Motor neuron (in vitro differentiated cells): ENCODE measurements around the gene EDNRA. TPM values are rescaled to one million over a fixed set of nuclear protein-coding genes. Genes with fewer than 3 reads are reported as not detected.

Experiments used
- ATAC-seq, 8 experiments: fragments of 200-7000 bp; cut with Tn5 transposase; replicated peaks in 6 of 8; 2 replicates each; pipeline ENCODE4 v1.8.0; 2021; ENCODE audit warnings: mild to moderate bottlenecking in 8 of 8, moderate library complexity in 8 of 8
- H3K27ac ChIP-seq, 2 donors: fragments of 250-450 bp; sonication (Bioruptor Pico); 2 replicates each; pipeline ENCODE4 v1.9.0; 2021; ENCODE audit warnings: antibody characterized with exemption in 2 of 2, mild to moderate bottlenecking in 2 of 2, moderate library complexity in 1 of 2
- H3K4me1 ChIP-seq, 2 donors: fragments of 250-450 bp; sonication (Bioruptor Pico); replicated peaks in 1 of 2; 2 replicates each; pipeline ENCODE4 v1.6.1; 2021; ENCODE audit warnings: antibody characterized with exemption in 2 of 2, mild to moderate bottlenecking in 2 of 2, moderate library complexity in 1 of 2
- H3K4me3 ChIP-seq, 5 donors: fragments of 250-450 bp; sonication (Bioruptor Pico); 2 replicates each; pipeline ENCODE4 v1.9.0; 2021; ENCODE audit warnings: antibody characterized with exemption in 5 of 5, mild to moderate bottlenecking in 5 of 5, moderate library complexity in 4 of 5
- whole genome bisulfite sequencing, 10 experiments: fragments of 450-650 bp; shearing (Covaris generic); methylation state at CpG; one replicate each; pipeline ENCODE4 v1.0.0; 2022; 5-methylcytosine and 5-hydroxymethylcytosine counted together
- in situ Hi-C, 9 experiments: fragments of 400-800 bp; cut with MboI; loops; one replicate each; pipeline ENCODE4 v1.15.0; 2021; ENCODE audit warnings: low sequenced_read_pairs in 9 of 9, low pct_unique_long_range_greater_than_20kb in 2 of 9; ENCODE audit not compliant: unreplicated experiment in 9 of 9
- total RNA-seq, 8 experiments: library from RNA; unstranded; fragments of 300-600 nt; gene quantifications; 2 replicates each; pipeline versions ENCODE4 v1.2.3 to v1.2.4, GENCODE V29; 2022

The EDNRA gene
- total RNA-seq, 8 experiments from 2014 or later, result 0.16 to 65.9 (median 1.8) TPM

- no peaks in the 10 kb centered on the region for H3K4me1 ChIP-seq
- no peak overlapping the region for H3K27ac ChIP-seq
- in situ Hi-C loops, result no loop called here
- no peak overlapping the region for H3K4me3 ChIP-seq
- ATAC-seq, result no peak
- WGBS, 10 experiments, result 80 to 100% (median 100%) methylated on average over 1 of the region's 1 CpG; no CpG with 5 or more reads in 2 of the 10 experiments
Measured at GRCh38 chr4:147530134-147530533, 49.2 kb downstream of the EDNRA start.

DNA sequence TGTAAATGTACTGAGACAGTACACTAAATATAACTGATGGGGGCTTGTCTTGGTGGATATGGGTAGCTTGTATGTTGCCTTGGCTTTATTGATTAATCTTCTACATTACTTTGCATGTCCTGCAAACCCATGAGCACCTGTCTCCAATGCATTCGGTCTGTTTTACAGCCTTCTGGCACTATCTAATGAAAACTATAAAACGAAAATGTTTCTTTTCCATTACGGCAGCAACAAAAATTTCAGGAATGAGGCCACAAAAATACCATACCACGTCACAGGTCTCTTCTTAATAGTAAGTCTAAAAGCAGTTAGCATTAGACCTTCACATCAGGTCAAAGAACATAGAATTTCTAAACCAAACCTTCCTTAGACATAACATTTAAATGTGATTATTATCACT lies 49.8 kb downstream of the EDNRA start:
- in situ Hi-C loops, result no loop called here
- ATAC-seq, result no peak
- no peak overlapping the region for H3K27ac ChIP-seq
- H3K4me1 ChIP-seq, result no peaks in the 10 kb centered on the region
- 62 to 90% (median 79%) methylated on average over 2 to 4 of the region's 4 CpGs; no CpG with 5 or more reads in 2 of the 10 experiments for WGBS, 10 experiments
- H3K4me3 ChIP-seq, result no peak overlapping the region

DNA sequence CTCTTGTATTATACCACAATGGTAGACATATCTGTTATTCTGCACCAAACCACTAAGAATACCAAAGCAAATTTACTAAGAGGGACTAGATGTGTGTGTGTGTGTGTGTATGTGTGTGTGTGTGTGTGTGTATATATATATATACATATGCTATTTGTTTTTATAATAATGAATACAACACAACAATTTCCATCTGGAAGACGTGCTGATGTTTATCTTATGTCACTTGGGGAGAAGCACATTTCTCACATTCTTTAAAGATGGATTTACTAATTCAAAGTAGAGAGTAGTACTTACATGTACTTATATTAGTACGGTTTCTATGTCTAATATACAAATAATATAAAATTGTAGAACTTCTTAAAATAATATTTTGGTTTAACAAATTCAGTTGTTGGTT lies 52.0 kb downstream of the EDNRA start:
- H3K4me1 ChIP-seq, result no peaks in the 10 kb centered on the region
- in situ Hi-C loops, result no loop called here
- H3K27ac ChIP-seq, result no peak overlapping the region
- H3K4me3 ChIP-seq, result no peak overlapping the region
- no peak for ATAC-seq
- 23 to 80% (median 58%) methylated on average over 1 to 2 of the region's 2 CpGs; no CpG with 5 or more reads in 3 of the 10 experiments for WGBS, 10 experiments

- no peak overlapping the region for H3K27ac ChIP-seq
Measured at GRCh38 chr4:147533331-147533730, 52.4 kb downstream of the EDNRA start.

DNA sequence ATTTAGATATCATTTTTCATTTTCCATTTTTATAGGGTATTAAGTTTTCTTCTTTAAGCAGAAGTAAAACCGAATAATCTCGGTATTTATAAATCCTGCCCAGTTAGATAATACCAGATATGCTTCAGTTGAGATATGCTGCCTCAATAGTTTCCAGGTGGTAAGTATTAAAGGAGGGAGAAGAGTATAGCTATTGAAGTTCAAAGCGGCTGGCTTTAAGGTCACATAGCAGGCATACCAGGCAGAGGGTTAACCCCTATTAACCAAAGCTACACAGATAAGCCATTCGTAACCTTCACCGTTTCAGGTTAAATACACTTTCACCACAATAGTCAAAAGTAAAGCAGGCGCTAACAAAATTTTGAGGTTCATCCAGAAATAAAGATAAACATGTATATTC lies 54.2 kb downstream of the EDNRA start:
- Histone ChIP-seq H3K4me3 (no peak overlapping the region), H3K27ac (no peak overlapping the region), H3K4me1 (no peaks in the 10 kb centered on the region)
- no peak for ATAC-seq
- WGBS, 10 experiments, result 49 to 100% (median 89%) methylated on average over 1 to 6 of the region's 6 CpGs
- in situ Hi-C loops, result no loop called here

More at GRCh38 chr4:147533331-147533730, 52.4 kb downstream of the EDNRA start:
- in situ Hi-C loops, result no loop called here
- no peaks in the 10 kb centered on the region for H3K4me1 ChIP-seq
- no peak overlapping the region for H3K4me3 ChIP-seq
- no peak for ATAC-seq
- WGBS, 10 experiments, result 14 to 100% (median 80%) methylated on average over 1 of the region's 1 CpG; no CpG with 5 or more reads in 2 of the 10 experiments

- WGBS, 10 experiments, result 52 to 100% (median 90%) methylated on average over 1 to 3 of the region's 3 CpGs; no CpG with 5 or more reads in 1 of the 10 experiments
- ATAC-seq, result no peak
- in situ Hi-C loops, result no loop called here
Measured at GRCh38 chr4:147538711-147539110, 57.8 kb downstream of the EDNRA start.

GRCh38 chr4:147539959-147540358 lies 59.1 kb downstream of the EDNRA start:
- Histone ChIP-seq H3K4me3 (no peak overlapping the region), H3K27ac (no peak overlapping the region), H3K4me1 (no peaks in the 10 kb centered on the region)
- 0 to 100% (median 70%) methylated on average over 1 to 4 of the region's 4 CpGs for WGBS, 10 experiments
- peak in 1 of 8 experiments; percentile 50 for ATAC-seq
- in situ Hi-C loops, result no loop called here

More at GRCh38 chr4:147538711-147539110, 57.8 kb downstream of the EDNRA start:
- Histone ChIP-seq H3K4me3 (no peak overlapping the region), H3K27ac (no peak overlapping the region), H3K4me1 (no peaks in the 10 kb centered on the region)

GRCh38 chr4:147542229-147542990 lies 61.5 kb downstream of the EDNRA start:
- H3K27ac ChIP-seq, result no peak overlapping the region
- 30 to 80% (median 65%) methylated on average over 2 to 14 of the region's 17 CpGs; no CpG with 5 or more reads in 3 of the 10 experiments for WGBS, 10 experiments

DNA sequence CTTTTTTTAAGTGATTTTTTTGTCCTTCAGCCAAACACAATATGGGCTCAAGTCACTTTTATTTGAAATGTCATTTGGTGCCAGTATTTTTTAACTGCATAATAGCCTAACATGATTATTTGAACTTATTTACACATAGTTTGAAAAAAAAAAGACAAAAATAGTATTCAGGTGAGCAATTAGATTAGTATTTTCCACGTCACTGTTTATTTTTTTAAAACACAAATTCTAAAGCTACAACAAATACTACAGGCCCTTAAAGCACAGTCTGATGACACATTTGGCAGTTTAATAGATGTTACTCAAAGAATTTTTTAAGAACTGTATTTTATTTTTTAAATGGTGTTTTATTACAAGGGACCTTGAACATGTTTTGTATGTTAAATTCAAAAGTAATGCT lies 62.1 kb downstream of the EDNRA start:
- no peak overlapping the region for H3K4me3 ChIP-seq
- no peak overlapping the region for H3K27ac ChIP-seq
- H3K4me1 ChIP-seq, result no peaks in the 10 kb centered on the region
- in situ Hi-C loops, result no loop called here
- 8 to 100% (median 75%) methylated on average over 1 of the region's 1 CpG; no CpG with 5 or more reads in 1 of the 10 experiments for WGBS, 10 experiments
- ATAC-seq, result no peak

More at GRCh38 chr4:147542229-147542990, 61.5 kb downstream of the EDNRA start:
- peak in 1 of 8 experiments; percentile 64 for ATAC-seq
- H3K4me3 ChIP-seq, result no peak overlapping the region
- in situ Hi-C loops, result no loop called here
- H3K4me1 ChIP-seq, result no peaks in the 10 kb centered on the region

GRCh38 chr4:147546349-147546748 lies 65.5 kb downstream of the EDNRA start:
- ATAC-seq, result peak in 2 of 8 experiments; percentile 74 to 97
- in situ Hi-C loops, result no loop called here
- 6 to 100% (median 91%) methylated on average over 2 of the region's 2 CpGs; no CpG with 5 or more reads in 4 of the 10 experiments for WGBS, 10 experiments
- Histone ChIP-seq H3K4me3 (no peak overlapping the region), H3K4me1 (no peaks in the 10 kb centered on the region), H3K27ac (no peak overlapping the region)

- peak in 1 of 8 experiments; percentile 19 for ATAC-seq
- no peaks in the 10 kb centered on the region for H3K4me1 ChIP-seq
- WGBS, 10 experiments, result 62 to 100% (median 93%) methylated on average over 2 to 4 of the region's 4 CpGs; no CpG with 5 or more reads in 1 of the 10 experiments
- in situ Hi-C loops, result no loop called here
- H3K27ac ChIP-seq, result no peak overlapping the region
- no peak overlapping the region for H3K4me3 ChIP-seq
Measured at GRCh38 chr4:147547314-147548056, 66.6 kb downstream of the EDNRA start.

DNA sequence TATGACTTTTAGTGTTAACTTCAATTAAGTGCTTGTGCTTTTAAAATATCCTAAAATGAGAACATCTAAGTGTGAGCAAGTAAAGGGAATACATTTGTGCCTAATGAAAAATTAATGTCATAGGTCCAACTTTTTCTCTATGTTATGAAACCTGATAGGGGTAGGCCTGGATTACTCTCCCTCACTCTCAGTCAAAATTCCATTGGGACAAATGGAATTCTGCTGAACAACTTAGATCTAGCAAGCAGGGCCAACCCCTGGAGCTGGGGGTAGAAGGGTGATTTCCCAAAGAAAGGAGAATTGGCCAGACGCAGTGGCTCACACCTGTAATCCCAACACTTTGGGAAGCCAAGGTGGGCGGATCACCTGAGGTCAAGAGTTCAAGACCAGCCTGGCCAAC lies 67.4 kb downstream of the EDNRA start:
- WGBS, 10 experiments, result 100% methylated on average over 1 to 2 of the region's 2 CpGs; no CpG with 5 or more reads in 7 of the 10 experiments
- H3K4me3 ChIP-seq, result no peak overlapping the region
- H3K4me1 ChIP-seq, result no peaks in the 10 kb centered on the region
- in situ Hi-C loops, result no loop called here
- H3K27ac ChIP-seq, result no peak overlapping the region
- ATAC-seq, result no peak

- in situ Hi-C loops, result no loop called here
- H3K4me1 ChIP-seq, result no peaks in the 10 kb centered on the region
- no peak overlapping the region for H3K27ac ChIP-seq
- no peak overlapping the region for H3K4me3 ChIP-seq
- 30 to 100% (median 58%) methylated on average over 1 to 8 of the region's 8 CpGs for WGBS, 10 experiments
- ATAC-seq, result peak in 2 of 8 experiments; percentile 12 to 17
Measured at GRCh38 chr4:147550626-147551246, 69.8 kb downstream of the EDNRA start.
